ENCODE data around the gene AP3B2.

GRCh38 chr15:82698711-82699345, 10.8 kb downstream of the AP3B2 start:
- no peak for TF ChIP-seq EZH2phosphoT487 (IDR thresholded peaks at IDR 0.05; ENCODE audit: insufficient read depth, low read depth)
- no peak for TF ChIP-seq EZH2 (IDR thresholded peaks at IDR 0.05; ENCODE audit: insufficient read depth, poor library complexity, severe bottlenecking)

All from GM23248 (cell line).